ENCODE data around the gene ANO3. TPM values are rescaled to one million over a fixed set of nuclear protein-coding genes. Genes with fewer than 3 reads are reported as not detected.

Gene ANO3
- total RNA-seq, 1 experiment from 2014 or later: not detected

GRCh38 chr11:26712497-26712896, 380.6 kb downstream of the ANO3 start:
- in situ Hi-C loops (cut with HindIII; ENCODE audit: low pct_unique_long_range_greater_than_20kb, low sequenced_read_pairs): no loop called here
- no peak for DNase-seq (ENCODE audit: low read depth)

Other genes with a start within 250 kb of the ANO3 start
- gene MUC15, start 240.1 kb downstream of the ANO3 start, total RNA-seq (2014; rRNA removed; shearing (Covaris generic); ENCODE audit: low replicate concordance): not detected in 2 replicates

Measured in Caki2 (cell line).